Measurements from ENCODE around the gene IKZF2.

The IKZF2 gene

GRCh38 chr2:212959471-212960117 lies 191.8 kb downstream of the IKZF2 start:
- DNase-seq (ENCODE audit: low read depth in 2 of 2), result no peak

GRCh38 chr2:212958757-212959295 lies 192.6 kb downstream of the IKZF2 start:
- DNase-seq (ENCODE audit: low read depth in 2 of 2), result no peak

GRCh38 chr2:212958133-212958532 lies 193.3 kb downstream of the IKZF2 start:
- DNase-seq (ENCODE audit: low read depth in 2 of 2), result no peak

- no peak for DNase-seq (ENCODE audit: low read depth in 2 of 2)
Measured at GRCh38 chr2:212957624-212958023, 193.8 kb downstream of the IKZF2 start.

- no peak for DNase-seq (ENCODE audit: low read depth in 2 of 2)
Measured at GRCh38 chr2:212956665-212957607, 194.5 kb downstream of the IKZF2 start.

DNA sequence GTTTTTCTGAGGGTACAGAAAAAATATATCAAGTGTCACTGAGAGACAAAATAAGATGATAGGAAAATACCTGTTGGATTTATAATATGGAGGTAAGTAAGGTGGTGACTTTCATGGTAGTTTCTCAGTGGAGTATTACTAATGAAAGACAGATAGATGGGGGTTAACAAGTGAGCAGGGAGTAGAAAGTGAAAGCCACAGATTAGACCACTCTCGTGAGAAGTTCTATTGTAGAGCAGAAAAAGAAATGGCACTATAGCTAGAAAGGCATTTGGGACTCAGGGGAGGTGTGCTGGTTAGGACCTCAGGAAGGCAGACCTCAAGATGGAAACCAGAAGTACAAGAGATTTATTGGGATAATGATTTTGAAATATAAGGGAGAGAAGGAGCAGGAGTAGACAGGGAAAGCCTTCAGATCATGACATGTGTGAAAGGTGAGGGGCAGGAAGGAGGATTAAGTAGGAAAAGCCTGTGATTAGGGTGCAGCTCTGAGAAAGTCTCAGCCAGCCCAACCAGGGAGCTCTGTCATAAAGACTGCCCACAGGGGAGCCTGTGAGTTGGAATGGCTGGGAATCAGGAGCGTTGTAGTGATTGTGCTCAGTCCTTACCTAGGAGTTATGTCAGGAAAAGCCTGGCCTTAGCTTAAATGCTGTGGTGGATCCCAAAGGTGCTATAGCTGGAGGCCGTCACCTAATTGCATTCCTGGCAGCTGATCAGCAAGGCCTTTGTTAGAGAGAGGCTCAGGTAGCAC lies 198.1 kb downstream of the IKZF2 start:
- no peak for DNase-seq (ENCODE audit: low read depth in 2 of 2)

DNA sequence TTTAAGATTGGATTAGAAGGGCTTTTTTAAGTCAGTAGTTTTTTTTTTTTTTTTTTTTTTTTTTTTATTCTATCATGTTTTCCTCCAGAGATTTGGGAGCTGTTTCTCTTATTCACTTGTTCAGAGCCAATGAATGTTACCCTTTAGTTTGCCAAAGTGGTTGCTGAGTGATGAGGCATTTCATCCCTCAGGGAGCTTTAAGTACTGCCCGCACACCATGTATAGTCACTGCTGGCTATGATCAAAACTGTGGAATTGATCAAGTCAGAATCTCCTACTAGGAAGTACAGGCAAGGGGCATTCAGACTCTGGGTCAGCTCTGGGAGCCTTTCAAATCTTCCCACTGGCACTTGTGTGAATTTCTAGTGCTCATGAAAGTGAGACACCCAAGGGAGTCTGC lies 201.6 kb downstream of the IKZF2 start:
- no peak for DNase-seq (ENCODE audit: low read depth in 2 of 2)

All from stimulated activated CD4-positive, alpha-beta T cell treated with anti-CD3 and anti-CD28 coated beads, Interleukin-12 subunit alpha, Interleukin-12 subunit beta, amount 100 ng/mL, for 24 hours (primary cell).